A549 (cell line): ENCODE measurements around the gene SRRM4. TPM values are rescaled to one million over a fixed set of nuclear protein-coding genes. Genes with fewer than 3 reads are reported as not detected.
A peak's percentile ranks its signal among the peaks of the same experiment; 100 is the strongest.

Experiments
- ATAC-seq, 2 experiments: fragments of 200-7000 bp in 1 of 2; fragments of >200 bp in 1 of 2; cut with Nextera tagmentation in 1 of 2; cut with Tn5 transposase in 1 of 2; 3 replicates each; pipeline versions ENCODE4 v1.8.0 to v1.9.1; 2018 to 2020; ENCODE audit warnings: mild to moderate bottlenecking in 1 of 2, moderate library complexity in 1 of 2
- CTCF ChIA-PET: fragments of 300-600 bp; sonication (Branson Sonifier 250); formaldehyde crosslinking; extraction: SDS; loops from one replicate; lab custom pipeline; 2021; ENCODE audit warnings: antibody characterized with exemption, inconsistent platforms; lab: Yijun Ruan, JAX
- POLR2A ChIA-PET: fragments of 350-600 bp; formaldehyde crosslinking; extraction: SDS; loops from one replicate; lab custom pipeline; 2021; ENCODE audit warnings: antibody characterized with exemption, inconsistent platforms; lab: Yijun Ruan, JAX
- DNase-seq, 2 experiments: peaks; one replicate each; pipeline versions ENCODE4 v3.0.0 to v3.0.0-alpha.2; 2011 to 2016; ENCODE audit warnings: low read depth in 1 of 2, low spot score in 1 of 2
- FAIRE-seq: peaks from 2 replicates; lab custom pipeline; 2011; peaks lifted over from hg19 to GRCh38; lab: Jason Lieb, UNC
- H3K27ac ChIP-seq, 2 experiments: fragments of >200 bp; sonication (Bioruptor Twin); formaldehyde crosslinking; 3 replicates each; pipeline ENCODE4 v1.5.1; 2016 to 2017
- H3K4me1 ChIP-seq: fragments of >200 bp; sonication (Bioruptor Twin); formaldehyde crosslinking; 3 replicates; pipeline ENCODE4 v1.6.1; 2016
- H3K4me2 ChIP-seq: fragments of >200 bp; sonication (Bioruptor Twin); formaldehyde crosslinking; 3 replicates; pipeline ENCODE4 v1.6.1; 2016
- H3K4me3 ChIP-seq: fragments of >200 bp; sonication (Bioruptor Twin); formaldehyde crosslinking; 3 replicates; pipeline ENCODE4 v1.5.1; 2016
- H3K9me3 ChIP-seq: fragments of >200 bp; sonication (Bioruptor Twin); formaldehyde crosslinking; 3 replicates; pipeline ENCODE4 v1.6.1; 2016
- CBX8 ChIP-seq: fragments of 200-600 bp; sonication (generic); IDR thresholded peaks from 2 replicates; pipeline ENCODE4 v1.6.1; 2016
- CHD2 ChIP-seq: fragments of 150-350 bp; IDR thresholded peaks from 2 replicates; pipeline ENCODE4 v1.6.1; 2014; ENCODE audit warnings: low read length; ENCODE audit not compliant: partially characterized antibody
- CHD4 ChIP-seq: fragments of 200-600 bp; sonication (generic); IDR thresholded peaks from 2 replicates; pipeline ENCODE4 v1.6.1; 2016; ENCODE audit warnings: antibody characterized with exemption, mild to moderate bottlenecking, borderline replicate concordance
- ELK1 ChIP-seq: fragments of 150-350 bp; IDR thresholded peaks from 2 replicates; pipeline ENCODE4 v1.6.1; 2014; ENCODE audit warnings: low read depth, mild to moderate bottlenecking, low read length
- ESRRA ChIP-seq: fragments of 150-350 bp; IDR thresholded peaks from 2 replicates; pipeline ENCODE4 v1.6.1; 2014; ENCODE audit warnings: mild to moderate bottlenecking, low read length, borderline replicate concordance
- FOSL2 ChIP-seq, 2 experiments: fragments of 450-650 bp in 1 of 2; fragments of >200 bp in 1 of 2; sonication (Bioruptor Twin) in 1 of 2; formaldehyde crosslinking; IDR thresholded peaks; 2 replicates each; pipeline versions ENCODE4 v1.5.0 to v1.6.1; 2016 to 2020; ENCODE audit warnings: mild to moderate bottlenecking in 1 of 2, moderate library complexity in 1 of 2
- FOXS1 ChIP-seq: fragments of 250-450 bp; sonication (Bioruptor Pico); IDR thresholded peaks from 2 replicates; pipeline ENCODE4 v1.5.0; 2020; ENCODE audit warnings: mild to moderate bottlenecking, moderate library complexity
- GATA3 ChIP-seq: IDR thresholded peaks from 2 replicates; pipeline ENCODE4 v1.6.1; 2012; ENCODE audit warnings: borderline replicate concordance
- HES2 ChIP-seq: fragments of >200 bp; sonication (Bioruptor Twin); formaldehyde crosslinking; IDR thresholded peaks from 2 replicates; pipeline ENCODE4 v1.6.1; 2016
- HOXA7 ChIP-seq: fragments of 250-450 bp; sonication (Bioruptor Pico); IDR thresholded peaks from 2 replicates; pipeline ENCODE4 v1.5.0; 2020; ENCODE audit warnings: mild to moderate bottlenecking, moderate library complexity
- HOXB5 ChIP-seq: fragments of 250-450 bp; sonication (Bioruptor Pico); IDR thresholded peaks from 2 replicates; pipeline ENCODE4 v1.5.0; 2020; ENCODE audit warnings: mild to moderate bottlenecking, moderate library complexity
- JUN ChIP-seq, 2 experiments: fragments of >200 bp; sonication (Bioruptor Twin); formaldehyde crosslinking; IDR thresholded peaks; 2 replicates in 1 of 2; 3 replicates in 1 of 2; pipeline ENCODE4 v1.6.1; 2016 to 2017
- JUNB ChIP-seq: fragments of >200 bp; sonication (Bioruptor Twin); formaldehyde crosslinking; IDR thresholded peaks from 2 replicates; pipeline ENCODE4 v1.6.1; 2016
- KDM1A ChIP-seq: fragments of 200-600 bp; sonication (generic); IDR thresholded peaks from 2 replicates; pipeline ENCODE4 v1.6.1; 2016; ENCODE audit warnings: low read depth, mild to moderate bottlenecking
- MAX ChIP-seq: IDR thresholded peaks from 2 replicates; pipeline ENCODE4 v1.6.1; 2012
- MAZ ChIP-seq: fragments of 150-350 bp; IDR thresholded peaks from 2 replicates; pipeline ENCODE4 v1.6.1; 2014; ENCODE audit warnings: antibody characterized with exemption, low read depth, low read length, borderline replicate concordance
- NR3C1 ChIP-seq: fragments of >200 bp; sonication (Bioruptor Twin); formaldehyde crosslinking; IDR thresholded peaks from 3 replicates; pipeline ENCODE4 v1.6.1; 2017
- RAD21 ChIP-seq, 2 experiments: fragments of >200 bp in 1 of 2; sonication (Bioruptor Twin) in 1 of 2; formaldehyde crosslinking in 1 of 2; IDR thresholded peaks in 1 of 2; conservative IDR thresholded peaks in 1 of 2; 2 replicates in 1 of 2; 3 replicates in 1 of 2; pipeline ENCODE4 v1.6.1; 2012 to 2018; ENCODE audit warnings: inconsistent platforms in 1 of 2
- REST ChIP-seq: fragments of 200-600 bp; sonication (generic); IDR thresholded peaks from 2 replicates; pipeline ENCODE4 v1.6.1; 2016; ENCODE audit warnings: antibody characterized with exemption, mild to moderate bottlenecking, moderate library complexity
- RNF2 ChIP-seq: fragments of 200-600 bp; sonication (generic); IDR thresholded peaks from 2 replicates; pipeline ENCODE4 v1.6.1; 2016; ENCODE audit warnings: low read depth, mild to moderate bottlenecking, antibody characterized with exemption, moderate library complexity, borderline replicate concordance
- ZFP36 ChIP-seq: fragments of 450-650 bp; IDR thresholded peaks from 2 replicates; pipeline ENCODE4 v1.6.1; 2014; ENCODE audit warnings: borderline replicate concordance; ENCODE audit not compliant: partially characterized antibody
- WGBS: methylation state at CpG from one replicate; pipeline ENCODE4 v1.1.6; 2017; ENCODE audit errors: missing lambda C conversion rate; 5-methylcytosine and 5-hydroxymethylcytosine counted together
- polyA minus RNA-seq: library from RNA; depleted of rRNA, polyadenylated mRNA; stranded (reverse); fragments of >200 nt; gene quantifications from 2 replicates; pipeline ENCODE4 v1.2.3, GENCODE V29; 2011; rRNA and poly(A)+ RNA removed
- polyA plus RNA-seq, 4 experiments: library from polyadenylated mRNA; depleted of rRNA in 3 of 4; stranded (reverse); fragments of >200 nt; fragmentation: RNase III in 1 of 4; extraction: RNeasy Plus Mini Kit Qiagen cat#74134 plus additional on column Dnase treatment in 1 of 4; gene quantifications; 2 replicates in 3 of 4; 3 replicates in 1 of 4; pipeline ENCODE4 v1.2.3, GENCODE V29; 2011 to 2017

Gene SRRM4
- polyA plus RNA-seq (2011; rRNA removed) (not detected in 2 replicates), polyA plus RNA-seq (2017; fragmentation: RNase III; extraction: RNeasy Plus Mini Kit Qiagen cat#74134 plus additional on column Dnase treatment) (not detected in 3 replicates), polyA minus RNA-seq (0.04 TPM in 1 of 2 replicates, not detected in the other)
- polyA plus RNA-seq (2012; cell fraction: cytosol; rRNA removed), result not detected in 2 replicates
- not detected in 2 replicates for polyA plus RNA-seq (2012; cell fraction: nucleus; rRNA removed)

GRCh38 chr12:118981285-118982211 is at the start of gene SRRM4:
Gene SRRM4 (plus strand): TSS chr12:118981541. CDS start chr12:118981883, 342 bp downstream.
- 14% methylated on average over 39 of the region's 64 CpGs for WGBS
- no peak for FAIRE-seq
- ATAC-seq, result peak in 1 of 2 experiments; percentile 25; a peak in 1 of 6 replicates
- POLR2A ChIA-PET, result no interaction called here
- no peaks in the 10 kb centered on the region for H3K4me1 ChIP-seq
- no peak for TF ChIP-seq ZFP36
- peak; percentile 86 for TF ChIP-seq REST
- no peak for TF ChIP-seq MAX
- DNase-seq, result no peak
- H3K27ac ChIP-seq, result no peak within 1 kb of the TSS
- CTCF ChIA-PET, result interaction anchor here (1.3 kb wide), 1 partner anchor 431 kb away, joined by 4 read pairs; no protein-coding TSS in a partner anchor
- H3K9me3 ChIP-seq, result no peaks in the 10 kb centered on the region
- no peak within 1 kb of the TSS for H3K4me3 ChIP-seq
- no peak within 1 kb of the TSS; the same call in 2 of the 3 replicates for H3K4me2 ChIP-seq

GRCh38 chr12:118946256-118946655 is 35.1 kb upstream of the SRRM4 start:
- H3K4me1 ChIP-seq, result no peaks in the 10 kb centered on the region
- FAIRE-seq (no peak), ATAC-seq (no peak), DNase-seq (no peak)
- ChIA-PET CTCF (no interaction called here), POLR2A (no interaction called here)
- H3K9me3 ChIP-seq, result no peaks in the 10 kb centered on the region
- no peak for TF ChIP-seq MAZ
- TF ChIP-seq HOXA7 (CRISPR knock-in tag), result no peak
- H3K4me3 ChIP-seq, result no peak overlapping the region
- no peak overlapping the region for H3K27ac ChIP-seq
- under 1% methylated on average over 10 of the region's 10 CpGs for WGBS
- H3K4me2 ChIP-seq, result no peak overlapping the region

- FAIRE-seq (no peak), DNase-seq (no peak), ATAC-seq (no peak)
- ChIA-PET POLR2A (no interaction called here), CTCF (interaction anchor here (0.6 to 1.8 kb wide), 3 partner anchors 9 to 521 kb away, joined by 3 to 4 read pairs (median 3); no protein-coding TSS in a partner anchor)
- Histone ChIP-seq H3K4me3 (no peak overlapping the region), H3K4me1 (no peaks in the 10 kb centered on the region), H3K4me2 (no peak overlapping the region), H3K27ac (no peak overlapping the region), H3K9me3 (no peaks in the 10 kb centered on the region)
- under 1% methylated on average over 5 of the region's 5 CpGs for WGBS
- TF ChIP-seq GATA3 (no peak), HES2 (no peak), FOXS1 (CRISPR knock-in tag) (no peak), JUNB (no peak), RAD21 (conservative IDR thresholded peaks at IDR 0.05 in 1 of 2, IDR thresholded peaks at IDR 0.05 in 1 of 2) (no peak), NR3C1 (no peak), ELK1 (no peak), HOXB5 (CRISPR knock-in tag) (no peak), JUN (IDR thresholded peaks at IDR 0.05) (no peak), MAZ (no peak), CBX8 (no peak), CHD4 (no peak), KDM1A (no peak), REST (no peak), FOSL2 (IDR thresholded peaks at IDR 0.05) (no peak), FOSL2 (CRISPR knock-in tag; IDR thresholded peaks at IDR 0.05) (no peak), ESRRA (no peak), RNF2 (no peak), CHD2 (no peak)
These were observed 22.8 kb upstream of the SRRM4 start for GRCh38 chr12:118958520-118958919.
